B cell (primary cell): ENCODE results near the gene UBXN7. TPM values are rescaled to one million over a fixed set of nuclear protein-coding genes. Genes with fewer than 3 reads are reported as not detected.

Source experiments
- ATAC-seq: fragments of 200-7000 bp; cut with Tn5 transposase; one replicate; pipeline ENCODE4 v1.10.0; 2021; ENCODE audit warnings: low read depth, mild to moderate bottlenecking, moderate number of reproducible peaks, moderate library complexity
- CTCF ChIA-PET: fragments of 350-600 bp; sonication (Branson Sonifier 250); formaldehyde crosslinking; loops from one replicate; lab custom pipeline; 2021; ENCODE audit warnings: antibody characterized with exemption, inconsistent platforms; lab: Charles Lee
- POLR2A ChIA-PET: fragments of 350-600 bp; sonication (Branson Sonifier 250); formaldehyde crosslinking; loops from one replicate; lab custom pipeline; 2021; ENCODE audit warnings: antibody characterized with exemption; lab: Charles Lee
- DNase-seq: peaks from one replicate; pipeline ENCODE4 v3.0.0; 2013
- H2AFZ ChIP-seq: 2 replicates; pipeline ENCODE4 v1.6.1; 2012; ENCODE audit warnings: mild to moderate bottlenecking, low read depth, low read length; ENCODE audit not compliant: insufficient read depth, poor library complexity, severe bottlenecking
- H3K27ac ChIP-seq, 2 donors: 1 replicate in 1 of 2; 2 replicates in 1 of 2; pipeline ENCODE4 v1.5.1; 2012 to 2013; ENCODE audit warnings: low read length in 2 of 2, mild to moderate bottlenecking in 2 of 2, moderate library complexity in 1 of 2
- H3K27me3 ChIP-seq, 4 experiments: fragments of 200-600 bp in 1 of 4; sonication (generic) in 1 of 4; replicated peaks in 1 of 4; 1 replicate in 2 of 4; 2 replicates in 2 of 4; pipeline versions ENCODE4 v1.6.1 to v1.7.0; 2013 to 2016; ENCODE audit warnings: low read length in 3 of 4, mild to moderate bottlenecking in 2 of 4, mixed read lengths in 1 of 4, moderate library complexity in 1 of 4; ENCODE audit not compliant: insufficient read depth in 4 of 4, control insufficient read depth in 3 of 4; ENCODE audit errors: control extremely low read depth in 1 of 4
- H3K36me3 ChIP-seq, 2 experiments: replicated peaks in 1 of 2; 1 replicate in 1 of 2; 2 replicates in 1 of 2; pipeline versions ENCODE4 v1.6.1 to v1.7.1; 2013; ENCODE audit warnings: low read length in 1 of 2; ENCODE audit not compliant: insufficient read depth in 2 of 2, control insufficient read depth in 1 of 2; ENCODE audit errors: control extremely low read depth in 1 of 2, extremely low read depth in 1 of 2
- H3K4me1 ChIP-seq, 2 donors: fragments of 200-600 bp in 1 of 2; sonication (generic) in 1 of 2; 1 replicate in 1 of 2; 2 replicates in 1 of 2; pipeline versions ENCODE4 v1.5.1 to v1.6.1; 2013 to 2017; ENCODE audit warnings: low read length in 2 of 2; ENCODE audit not compliant: control insufficient read depth in 2 of 2, insufficient read depth in 2 of 2
- H3K4me2 ChIP-seq: replicated peaks from 2 replicates; pipeline ENCODE3; 2012; ENCODE audit warnings: mild to moderate bottlenecking, low read depth, low read length; ENCODE audit not compliant: poor library complexity, severe bottlenecking
- H3K4me3 ChIP-seq, 5 experiments: fragments of 200-600 bp in 1 of 5; sonication (generic) in 1 of 5; 1 replicate in 3 of 5; 2 replicates in 2 of 5; pipeline versions ENCODE4 v1.5.1 to v1.7.0; 2011 to 2016; ENCODE audit warnings: low read length in 4 of 5, mild to moderate bottlenecking in 4 of 5, low read depth in 2 of 5, control low read depth in 1 of 5, moderate library complexity in 1 of 5; ENCODE audit not compliant: insufficient read depth in 1 of 5; ENCODE audit errors: control extremely low read depth in 1 of 5, extremely low read depth in 1 of 5
- H3K79me2 ChIP-seq: fragments of 200-600 bp; sonication (generic); one replicate; pipeline ENCODE4 v1.6.0; 2016; ENCODE audit warnings: low read length; ENCODE audit not compliant: control insufficient read depth, insufficient read depth
- H3K9ac ChIP-seq: fragments of 200-600 bp; sonication (generic); 2 replicates; pipeline ENCODE4 v1.6.1; 2017; ENCODE audit warnings: mild to moderate bottlenecking, low read length, moderate library complexity
- H3K9me3 ChIP-seq, 3 donors: one replicate each; pipeline versions ENCODE4 v1.6.1 to v1.7.1; 2013; ENCODE audit warnings: low read length in 2 of 3; ENCODE audit not compliant: control insufficient read depth in 2 of 3, insufficient read depth in 1 of 3; ENCODE audit errors: control extremely low read depth in 1 of 3
- H4K20me1 ChIP-seq: 2 replicates; pipeline ENCODE4 v1.6.0; 2012; ENCODE audit warnings: mild to moderate bottlenecking, low read length; ENCODE audit not compliant: insufficient read depth, control insufficient read depth, poor library complexity, severe bottlenecking
- H3K27ac Mint-ChIP-seq: one replicate; pipeline ENCODE4 v1.8.0; 2021; ENCODE audit warnings: mixed read lengths
- H3K27me3 Mint-ChIP-seq: one replicate; pipeline ENCODE4 v1.8.0; 2021; ENCODE audit warnings: mixed read lengths
- H3K4me1 Mint-ChIP-seq: one replicate; pipeline ENCODE4 v1.8.0; 2021; ENCODE audit warnings: mixed read lengths
- H3K4me3 Mint-ChIP-seq: one replicate; pipeline ENCODE4 v1.8.0; 2021; ENCODE audit warnings: mixed read lengths
- H3K9me3 Mint-ChIP-seq: one replicate; pipeline ENCODE4 v1.8.0; 2022; ENCODE audit warnings: mixed read lengths; ENCODE audit not compliant: insufficient read depth
- EZH2 ChIP-seq: IDR thresholded peaks from 2 replicates; pipeline ENCODE4 v1.6.1; 2012; ENCODE audit warnings: borderline replicate concordance, low read depth, mild to moderate bottlenecking, moderate library complexity, low read length; ENCODE audit not compliant: insufficient read depth, poor library complexity, severe bottlenecking
- WGBS: methylation state at CpG from one replicate; pipeline ENCODE4 v1.1.5; 2013; ENCODE audit warnings: missing lambda C conversion rate; ENCODE audit not compliant: insufficient coverage; 5-methylcytosine and 5-hydroxymethylcytosine counted together
- intact Hi-C: fragments of 100-400 bp; cut with micrococcal nuclease; formaldehyde crosslinking; loops from one replicate; pipeline ENCODE4 v1.10.0; 2022
- polyA plus RNA-seq: library from polyadenylated mRNA; depleted of rRNA; stranded (reverse); fragments of >200 nt; gene quantifications from 2 replicates; pipeline ENCODE4 v1.2.3, GENCODE V29; 2012
- total RNA-seq, 2 donors: library from RNA; stranded (reverse); fragments of 120-200 nt in 1 of 2; gene quantifications; 1 replicate in 1 of 2; 2 replicates in 1 of 2; pipeline versions ENCODE4 v1.2.3 to v1.2.4, GENCODE V29; 2013 to 2022
- TF ChIP-seq, protein P1 (sequence below): fragments of 200-600 bp; IDR thresholded peaks from one replicate; pipeline ENCODE4 v1.8.0; 2022; ENCODE audit warnings: antibody characterized with exemption, mild to moderate bottlenecking

UBXN7 gene
- total and polyA plus RNA-seq, 2 donors (not counting 1 experiment from before 2014, with no cell fraction given), result 7.4 to 107 TPM

DNA sequence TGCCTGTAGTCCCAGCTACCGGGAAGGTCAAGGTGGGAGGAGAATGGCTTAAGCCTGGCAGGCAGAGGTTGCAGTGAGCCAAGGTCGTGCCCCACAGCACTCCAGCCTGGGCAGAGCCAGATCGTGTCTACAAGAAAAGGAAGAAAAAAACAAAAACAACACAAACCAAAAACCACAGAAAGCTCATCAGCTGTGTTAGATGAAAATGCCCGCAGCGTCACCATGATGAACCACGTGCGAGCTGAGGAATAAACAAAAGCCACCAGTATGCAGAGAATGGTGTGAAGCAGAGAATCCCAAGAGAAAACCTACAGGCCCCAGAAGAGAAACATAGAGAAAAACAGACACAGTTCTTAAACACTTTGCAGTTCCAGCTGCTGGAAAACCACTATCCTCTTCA is 74.3 kb downstream of the UBXN7 start:
- TF ChIP-seq, protein P1, sequence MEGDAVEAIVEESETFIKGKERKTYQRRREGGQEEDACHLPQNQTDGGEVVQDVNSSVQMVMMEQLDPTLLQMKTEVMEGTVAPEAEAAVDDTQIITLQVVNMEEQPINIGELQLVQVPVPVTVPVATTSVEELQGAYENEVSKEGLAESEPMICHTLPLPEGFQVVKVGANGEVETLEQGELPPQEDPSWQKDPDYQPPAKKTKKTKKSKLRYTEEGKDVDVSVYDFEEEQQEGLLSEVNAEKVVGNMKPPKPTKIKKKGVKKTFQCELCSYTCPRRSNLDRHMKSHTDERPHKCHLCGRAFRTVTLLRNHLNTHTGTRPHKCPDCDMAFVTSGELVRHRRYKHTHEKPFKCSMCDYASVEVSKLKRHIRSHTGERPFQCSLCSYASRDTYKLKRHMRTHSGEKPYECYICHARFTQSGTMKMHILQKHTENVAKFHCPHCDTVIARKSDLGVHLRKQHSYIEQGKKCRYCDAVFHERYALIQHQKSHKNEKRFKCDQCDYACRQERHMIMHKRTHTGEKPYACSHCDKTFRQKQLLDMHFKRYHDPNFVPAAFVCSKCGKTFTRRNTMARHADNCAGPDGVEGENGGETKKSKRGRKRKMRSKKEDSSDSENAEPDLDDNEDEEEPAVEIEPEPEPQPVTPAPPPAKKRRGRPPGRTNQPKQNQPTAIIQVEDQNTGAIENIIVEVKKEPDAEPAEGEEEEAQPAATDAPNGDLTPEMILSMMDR, result no peak
- no peak for TF ChIP-seq EZH2
- Histone ChIP-seq H3K9me3 (no peaks in the 10 kb centered on the region), H3K4me1 (no peaks in the 10 kb centered on the region), H3K9ac (no peak overlapping the region), H3K4me3 (no peak overlapping the region), H3K27me3 (no peaks in the 10 kb centered on the region), H3K79me2 (no peaks in the 10 kb centered on the region), H3K36me3 (peaks cover 14 to 77% of the 10 kb centered on the region in 2 experiments), H3K4me2 (no peak overlapping the region), H2AFZ (no peak overlapping the region), H4K20me1 (no peaks in the 10 kb centered on the region), H3K27ac (no peak overlapping the region)
- intact Hi-C loops, result loop anchor here (10.0 kb wide), 1 partner anchor 103 kb away; no protein-coding TSS in a partner anchor
- Mint-ChIP-seq H3K4me3 (no peak overlapping the region), H3K4me1 (no peaks in the 10 kb centered on the region), H3K27ac (no peak overlapping the region), H3K9me3 (no peaks in the 10 kb centered on the region), H3K27me3 (no peaks in the 10 kb centered on the region)
- ATAC-seq (no peak), DNase-seq (no peak)
- 88% methylated on average over 1 of the region's 7 CpGs for WGBS
- ChIA-PET CTCF (no interaction called here), POLR2A (interaction anchor here (0.7 kb wide), 1 partner anchor 75 kb away, joined by 4 read pairs; no protein-coding TSS in a partner anchor)

DNA sequence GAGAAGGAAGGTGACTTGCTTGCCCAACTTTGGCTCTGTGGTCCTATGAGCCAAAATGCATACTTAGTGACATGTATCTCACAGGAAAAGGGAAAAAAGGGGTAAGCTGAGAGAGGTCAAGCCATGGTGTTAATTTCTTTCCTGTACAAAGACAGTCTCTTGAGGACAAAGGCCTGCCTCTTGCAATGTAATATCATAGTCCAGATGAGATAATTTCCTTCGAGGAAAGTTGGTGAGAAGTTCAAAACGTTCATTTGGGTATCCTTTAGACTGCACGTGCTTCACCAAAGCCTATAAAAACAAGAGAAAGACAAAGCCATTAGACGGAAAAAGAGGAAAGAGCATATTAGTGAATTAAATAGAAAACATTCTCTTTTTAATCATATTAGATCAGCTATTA is 75.7 kb downstream of the UBXN7 start:
- H3K4me3 ChIP-seq, result no peak overlapping the region
- Mint-ChIP-seq H3K27me3 (no peaks in the 10 kb centered on the region), H3K9me3 (no peaks in the 10 kb centered on the region), H3K4me1 (no peaks in the 10 kb centered on the region), H3K27ac (no peak overlapping the region), H3K4me3 (no peak overlapping the region)
- H3K9me3 ChIP-seq, result no peaks in the 10 kb centered on the region
- ChIA-PET POLR2A (no interaction called here), CTCF (no interaction called here)
- no peak overlapping the region for H3K4me2 ChIP-seq
- intact Hi-C loops, result loop anchor here (10.0 kb wide), 1 partner anchor 102 kb away; no protein-coding TSS in a partner anchor
- no peaks in the 10 kb centered on the region for H3K79me2 ChIP-seq
- H3K9ac ChIP-seq, result no peak overlapping the region
- peaks cover 14 to 67% of the 10 kb centered on the region in 2 experiments for H3K36me3 ChIP-seq
- H3K27me3 ChIP-seq, result no peaks in the 10 kb centered on the region
- no peaks in the 10 kb centered on the region for H3K4me1 ChIP-seq
- no peak overlapping the region for H3K27ac ChIP-seq
- TF ChIP-seq, protein P1, result no peak
- no peak for TF ChIP-seq EZH2
- ATAC-seq (no peak), DNase-seq (no peak)
- 100% methylated on average over 2 of the region's 4 CpGs for WGBS
- no peak overlapping the region for H2AFZ ChIP-seq
- no peaks in the 10 kb centered on the region for H4K20me1 ChIP-seq
